PC-3 (cell line): Measurements from ENCODE around the gene NOCT. TPM values are rescaled to one million over a fixed set of nuclear protein-coding genes. Genes with fewer than 3 reads are reported as not detected.
A peak's percentile ranks its signal among the peaks of the same experiment; 100 is the strongest.
"Not testable (repeated sequence)": the region's sequence is repeated elsewhere in the genome, so short reads cannot be mapped to it uniquely, and the experiment has no call there.

Experiments
- ATAC-seq: fragments of 200-7000 bp; cut with Tn5 transposase; 2 replicates; pipeline ENCODE4 v1.9.1; 2020; ENCODE audit warnings: mild to moderate bottlenecking, moderate library complexity
- BruUV-seq: library from RNA; stranded (reverse); fragments of 400-500 nt; replicated peaks from 2 replicates; lab custom pipeline; 2021; lab: Mats Ljungman, UMichigan
- CTCF ChIA-PET: fragments of 300-600 bp; sonication (Branson Sonifier 250); formaldehyde crosslinking; loops from one replicate; lab custom pipeline; 2022; ENCODE audit warnings: antibody characterized with exemption; lab: Charles Lee
- POLR2A ChIA-PET: fragments of 300-600 bp; sonication (Branson Sonifier 250); formaldehyde crosslinking; loops from one replicate; lab custom pipeline; 2022; ENCODE audit warnings: antibody characterized with exemption; ENCODE audit not compliant: unreplicated experiment; lab: Charles Lee
- DNase-seq: peaks from one replicate; pipeline ENCODE4 v3.0.0-alpha.2; 2015
- H2AFZ ChIP-seq: fragments of 300-600 bp; sonication (generic); 2 replicates; pipeline ENCODE4 v1.6.0; 2016; ENCODE audit warnings: antibody characterized with exemption, low read length
- H3F3A ChIP-seq: fragments of 300-600 bp; sonication (generic); one replicate; pipeline ENCODE4 v1.6.0; 2017; ENCODE audit warnings: antibody characterized with exemption, low read length, control low read depth, mild to moderate bottlenecking; ENCODE audit not compliant: unreplicated experiment
- H3K27ac ChIP-seq: fragments of 300-600 bp; sonication (generic); 2 replicates; pipeline ENCODE4 v1.5.1; 2016; ENCODE audit warnings: mild to moderate bottlenecking, low read length
- H3K27me3 ChIP-seq: fragments of 300-600 bp; sonication (generic); 2 replicates; pipeline ENCODE4 v1.6.1; 2016; ENCODE audit warnings: low read length, mixed read lengths
- H3K36me3 ChIP-seq: fragments of 300-600 bp; sonication (generic); 2 replicates; pipeline ENCODE4 v1.6.1; 2016; ENCODE audit warnings: low read depth, mixed run types, low read length, mixed read lengths
- H3K4me1 ChIP-seq: fragments of 300-600 bp; sonication (generic); 2 replicates; pipeline ENCODE4 v1.5.1; 2016; ENCODE audit warnings: low read length; ENCODE audit not compliant: insufficient read depth
- H3K4me2 ChIP-seq: fragments of 300-600 bp; sonication (generic); 2 replicates; pipeline ENCODE4 v1.6.0; 2016; ENCODE audit warnings: low read length
- H3K4me3 ChIP-seq: fragments of 300-600 bp; sonication (generic); 2 replicates; pipeline ENCODE4 v1.5.1; 2016; ENCODE audit warnings: mild to moderate bottlenecking, low read length, mixed read lengths
- H3K79me2 ChIP-seq: fragments of 300-600 bp; sonication (generic); 2 replicates; pipeline ENCODE4 v1.6.1; 2017; ENCODE audit warnings: low read length, mixed read lengths
- H3K9ac ChIP-seq: fragments of 300-600 bp; sonication (generic); 2 replicates; pipeline ENCODE4 v1.6.0; 2016; ENCODE audit warnings: mild to moderate bottlenecking, low read length
- H3K9me2 ChIP-seq: fragments of 300-600 bp; sonication (generic); replicated peaks from 2 replicates; pipeline ENCODE4 v1.6.1; 2016; ENCODE audit warnings: mixed run types, low read length, mixed read lengths
- H3K9me3 ChIP-seq: fragments of 300-600 bp; sonication (generic); 2 replicates; pipeline ENCODE4 v1.6.1; 2016; ENCODE audit warnings: low read length, mixed read lengths
- H4K20me1 ChIP-seq: fragments of 300-600 bp; sonication (generic); 2 replicates; pipeline ENCODE4 v1.6.1; 2016; ENCODE audit warnings: low read length, mixed read lengths
- CTCF ChIP-seq: fragments of 300-600 bp; sonication (generic); conservative IDR thresholded peaks from 2 replicates; pipeline ENCODE4 v1.5.1; 2017; ENCODE audit warnings: antibody characterized with exemption, low read depth, mild to moderate bottlenecking, low read length
- EZH2 ChIP-seq: fragments of 300-600 bp; sonication (generic); IDR thresholded peaks from one replicate; pipeline ENCODE4 v1.6.1; 2017; ENCODE audit warnings: antibody characterized with exemption, mild to moderate bottlenecking, low read length; ENCODE audit not compliant: unreplicated experiment
- EZH2phosphoT487 ChIP-seq: fragments of 300-600 bp; sonication (generic); IDR thresholded peaks from 2 replicates; pipeline ENCODE4 v1.6.1; 2018; ENCODE audit warnings: mild to moderate bottlenecking, antibody characterized with exemption, low read length, borderline replicate concordance
- intact Hi-C: fragments of 100-400 bp; cut with micrococcal nuclease; formaldehyde crosslinking; loops from 2 replicates; pipeline ENCODE4 v1.9.0; 2023
- total RNA-seq: library from RNA; depleted of rRNA; stranded (reverse); fragments of >200 nt; gene quantifications from 2 replicates; pipeline ENCODE4 v1.2.3, GENCODE V29; 2014

The NOCT gene
- total RNA-seq, 1 experiment from 2014 or later, result 32.7 TPM

DNA sequence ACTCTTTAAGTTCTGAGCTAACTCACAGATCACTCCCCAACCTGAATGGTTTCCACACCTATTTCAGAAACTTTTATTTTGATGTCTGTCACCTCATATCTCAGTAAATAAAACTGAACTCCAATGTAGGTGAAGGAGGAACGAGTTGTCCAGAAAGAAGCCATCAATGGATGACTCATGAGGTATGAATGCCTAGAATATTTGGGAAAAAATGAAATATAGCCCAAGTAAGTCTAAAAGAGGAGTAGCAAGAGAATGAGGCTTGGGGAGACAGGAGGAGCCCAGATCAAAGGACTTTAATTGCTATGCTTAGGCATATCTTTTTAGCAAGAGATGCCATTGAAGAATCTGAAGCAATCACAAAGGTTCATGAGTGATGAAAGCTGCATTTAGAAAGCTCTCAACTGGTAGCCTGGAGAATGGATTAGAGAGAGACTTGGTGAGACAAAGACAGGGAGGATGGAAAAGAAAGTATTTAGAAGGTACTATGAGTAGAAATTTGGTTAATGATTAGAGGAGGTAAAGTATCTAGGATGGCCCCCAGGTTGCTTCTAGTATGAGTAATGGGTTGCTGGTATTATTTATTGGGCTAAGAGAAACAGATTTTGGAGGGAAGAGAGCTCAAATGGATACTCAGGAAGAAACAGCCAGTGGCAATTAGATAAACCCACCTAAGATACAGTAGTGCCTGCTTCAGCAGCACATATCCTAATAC, 39.4 kb downstream of the NOCT start:
- no peak overlapping the region for H2AFZ ChIP-seq
- no peaks in the 10 kb centered on the region for H3F3A ChIP-seq
- H4K20me1 ChIP-seq, result peaks cover 17% of the 10 kb centered on the region
- TF ChIP-seq EZH2, result no peak
- POLR2A ChIA-PET, result no interaction called here
- no peaks in the 10 kb centered on the region for H3K9me2 ChIP-seq
- H3K9ac ChIP-seq, result no peak overlapping the region
- peak overlapping the region; percentile 63 for H3K4me2 ChIP-seq
- no TSS peak for BruUV-seq
- ATAC-seq (peak; percentile 73), DNase-seq (peak; percentile 59)
- no peak overlapping the region for H3K27ac ChIP-seq
- peaks cover 32% of the 10 kb centered on the region for H3K79me2 ChIP-seq
- intact Hi-C loops, result no loop called here
- H3K36me3 ChIP-seq, result peaks cover 5% of the 10 kb centered on the region
- H3K9me3 ChIP-seq, result no peaks in the 10 kb centered on the region
- peaks cover 17% of the 10 kb centered on the region for H3K4me1 ChIP-seq
- H3K27me3 ChIP-seq, result no peaks in the 10 kb centered on the region
- CTCF ChIA-PET, result interaction anchor here (0.8 kb wide), 1 partner anchor 24 kb away, joined by 3 read pairs; no protein-coding TSS in a partner anchor
- H3K4me3 ChIP-seq, result no peak overlapping the region

DNA sequence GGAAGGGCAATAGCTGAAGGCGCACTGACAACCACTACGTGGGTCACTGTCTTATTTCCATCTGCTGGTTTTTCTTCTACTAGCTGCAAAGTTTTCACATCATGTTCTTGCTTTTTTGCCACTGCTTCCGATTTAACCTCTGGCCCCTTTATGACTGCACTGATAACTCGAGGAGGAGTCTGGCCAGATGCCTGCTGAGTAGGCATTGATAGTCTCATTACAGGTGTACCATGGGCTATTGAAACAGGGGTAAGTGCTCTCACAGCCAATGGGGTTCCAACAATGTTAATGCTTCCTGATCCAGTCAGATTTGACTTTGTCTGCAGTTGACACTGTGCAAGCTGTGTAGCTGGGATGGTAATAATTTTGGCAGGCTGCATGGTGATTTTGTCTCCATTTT, 43.4 kb downstream of the NOCT start:
- H3K27ac ChIP-seq, result not testable (repeated sequence)

DNA sequence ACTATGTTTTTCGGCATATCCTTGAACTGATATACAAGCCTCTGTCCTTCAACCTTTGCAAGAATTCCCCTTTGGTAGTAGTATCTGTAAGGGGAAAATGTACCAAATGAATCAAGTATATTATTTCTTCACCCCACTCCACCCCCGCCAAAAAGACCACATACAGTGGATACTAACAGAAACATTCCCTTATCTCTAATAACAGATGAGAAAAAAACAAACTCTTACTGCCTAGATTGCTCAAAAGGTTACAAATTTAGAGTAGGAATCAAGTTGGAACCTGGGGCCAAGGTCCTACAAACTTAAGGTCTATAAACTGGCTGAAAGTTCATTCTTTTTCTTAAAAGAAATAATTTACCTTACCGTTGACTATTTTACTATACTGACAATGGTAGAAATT, 45.0 kb downstream of the NOCT start:
- no TSS peak for BruUV-seq

More for the DNA sequence above, 43.4 kb downstream of the NOCT start:
- H3K36me3 ChIP-seq, POLR2A ChIA-PET, DNase-seq, H2AFZ ChIP-seq, BruUV-seq, intact Hi-C loops, H3K4me3 ChIP-seq, H3F3A ChIP-seq, CTCF ChIA-PET, H3K9me2 ChIP-seq, H3K9ac ChIP-seq, H3K4me2 ChIP-seq, ATAC-seq, H3K27me3 ChIP-seq, H3K9me3 ChIP-seq: not testable (repeated sequence)
- H3K4me1 ChIP-seq, result peaks cover 17% of the 10 kb centered on the region
- H3K79me2 ChIP-seq, result peaks cover 23% of the 10 kb centered on the region
- peaks cover 15% of the 10 kb centered on the region for H4K20me1 ChIP-seq

More for the DNA sequence above, 45.0 kb downstream of the NOCT start:
- Histone ChIP-seq H3K9me2 (no peaks in the 10 kb centered on the region), H3K79me2 (peaks cover 12% of the 10 kb centered on the region), H3F3A (no peaks in the 10 kb centered on the region), H3K4me3 (no peak overlapping the region), H3K36me3 (peaks cover 14% of the 10 kb centered on the region), H3K9ac (no peak overlapping the region), H3K27ac (no peak overlapping the region), H3K9me3 (no peaks in the 10 kb centered on the region), H3K27me3 (no peaks in the 10 kb centered on the region), H3K4me2 (no peak overlapping the region), H2AFZ (no peak overlapping the region), H3K4me1 (peaks cover 3% of the 10 kb centered on the region), H4K20me1 (no peaks in the 10 kb centered on the region)
- ATAC-seq, result no peak
- POLR2A ChIA-PET, result no interaction called here
- intact Hi-C loops, result no loop called here
- DNase-seq, result no peak
- TF ChIP-seq CTCF, result no peak
- TF ChIP-seq EZH2phosphoT487, result no peak
- no peak for TF ChIP-seq EZH2
- CTCF ChIA-PET, result no interaction called here
